SKM-1 (cell line): ENCODE results near the gene WRNIP1.

Experiments
- DNase-seq: peaks from one replicate; lab custom pipeline; 2025; ENCODE audit not compliant: unreplicated experiment; lab: John Stamatoyannopoulos, UW

WRNIP1 gene

DNA sequence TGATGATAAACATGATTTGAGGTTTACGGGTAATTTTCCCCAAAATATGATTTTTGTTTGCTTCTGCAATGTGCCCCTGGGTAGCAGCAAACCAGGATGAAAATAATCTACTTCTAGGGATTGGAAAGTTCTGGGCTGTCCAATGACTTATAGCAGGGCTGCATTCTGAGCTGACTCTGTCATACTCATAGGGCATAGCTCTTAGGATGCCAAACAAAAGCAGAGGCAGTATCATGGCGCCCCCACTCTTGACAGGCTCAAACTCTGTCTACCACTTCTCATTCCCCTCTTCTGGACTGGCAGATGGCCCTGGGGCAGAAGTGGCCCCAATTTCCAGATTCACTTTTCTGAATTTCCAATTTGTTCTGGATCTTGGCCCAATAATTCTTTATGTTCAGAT is 66.2 kb downstream of the WRNIP1 start:
- DNase-seq: no peak

DNA sequence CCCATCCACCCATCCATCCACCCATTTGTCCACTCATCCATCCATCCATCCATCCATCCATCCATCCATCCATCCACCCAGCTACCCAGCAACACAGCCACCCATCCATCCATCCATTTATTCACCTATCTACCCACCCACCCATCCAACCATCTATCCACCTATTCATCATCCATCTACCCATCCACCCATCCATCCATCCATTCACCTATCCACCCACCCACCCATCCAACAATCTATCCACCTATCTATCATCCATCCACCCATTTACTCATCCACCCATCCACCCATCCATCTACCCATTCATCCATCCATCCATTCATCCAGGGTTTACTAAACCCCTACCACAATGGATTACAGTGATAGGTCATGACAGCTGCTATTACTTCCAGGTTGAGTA is 69.1 kb downstream of the WRNIP1 start:
- no peak for DNase-seq
